ENCODE data around the gene GSS. TPM values are rescaled to one million over a fixed set of nuclear protein-coding genes. Genes with fewer than 3 reads are reported as not detected.

The GSS gene
- total RNA-seq, 1 donor from 2014 or later = 30.0 TPM

GRCh38 chr20:34999021-34999451, 43.4 kb upstream of the GSS start:
- Histone ChIP-seq H3K4me1 (no peaks in the 10 kb centered on the region), H3K4me3 (no peak overlapping the region), H3K9me3 (no peaks in the 10 kb centered on the region), H3K27me3 (no peaks in the 10 kb centered on the region), H3K36me3 (peaks cover 88% of the 10 kb centered on the region), H3K27ac (no peak overlapping the region)
- ATAC-seq (no peak), DNase-seq (no peak)
- TF ChIP-seq CTCF (IDR thresholded peaks at IDR 0.05) = no peak
- intact Hi-C loops (cut with DNase I) = no loop called here

GRCh38 chr20:34998331-34998950, 42.8 kb upstream of the GSS start:
- Histone ChIP-seq H3K27ac (no peak overlapping the region), H3K9me3 (no peaks in the 10 kb centered on the region), H3K4me3 (no peak overlapping the region), H3K4me1 (no peaks in the 10 kb centered on the region), H3K27me3 (no peaks in the 10 kb centered on the region), H3K36me3 (peaks cover 88% of the 10 kb centered on the region)
- ATAC-seq (no peak), DNase-seq (no peak)
- TF ChIP-seq CTCF (IDR thresholded peaks at IDR 0.05) = no peak
- intact Hi-C loops (cut with DNase I) = no loop called here

GRCh38 chr20:34997774-34998173, 42.2 kb upstream of the GSS start:
- H3K36me3 ChIP-seq = peaks cover 86% of the 10 kb centered on the region
- no peak overlapping the region for H3K27ac ChIP-seq
- H3K9me3 ChIP-seq = no peaks in the 10 kb centered on the region
- no peak overlapping the region for H3K4me3 ChIP-seq
- TF ChIP-seq CTCF (IDR thresholded peaks at IDR 0.05) = no peak
- no peaks in the 10 kb centered on the region for H3K27me3 ChIP-seq
- no peaks in the 10 kb centered on the region for H3K4me1 ChIP-seq
- intact Hi-C loops (cut with DNase I) = no loop called here
- ATAC-seq (no peak), DNase-seq (no peak)

- TF ChIP-seq CTCF (IDR thresholded peaks at IDR 0.05) = no peak
- Histone ChIP-seq H3K36me3 (peaks cover 80% of the 10 kb centered on the region), H3K4me3 (no peak overlapping the region), H3K27me3 (no peaks in the 10 kb centered on the region), H3K27ac (no peak overlapping the region), H3K9me3 (no peaks in the 10 kb centered on the region), H3K4me1 (no peaks in the 10 kb centered on the region)
- no peak for DNase-seq
- intact Hi-C loops (cut with DNase I) = no loop called here
- ATAC-seq = peak; percentile 10
These were observed 41.5 kb upstream of the GSS start for GRCh38 chr20:34997131-34997561.

- Histone ChIP-seq H3K4me3 (no peak overlapping the region), H3K27me3 (no peaks in the 10 kb centered on the region), H3K27ac (no peak overlapping the region), H3K36me3 (peaks cover 73% of the 10 kb centered on the region), H3K9me3 (no peaks in the 10 kb centered on the region), H3K4me1 (no peaks in the 10 kb centered on the region)
- intact Hi-C loops (cut with DNase I) = no loop called here
- DNase-seq = no peak
- no peak for ATAC-seq
- no peak for TF ChIP-seq CTCF (IDR thresholded peaks at IDR 0.05)
These were observed 40.8 kb upstream of the GSS start for GRCh38 chr20:34996243-34997028.
